ENCODE measurements around the gene DUSP15.

DNA sequence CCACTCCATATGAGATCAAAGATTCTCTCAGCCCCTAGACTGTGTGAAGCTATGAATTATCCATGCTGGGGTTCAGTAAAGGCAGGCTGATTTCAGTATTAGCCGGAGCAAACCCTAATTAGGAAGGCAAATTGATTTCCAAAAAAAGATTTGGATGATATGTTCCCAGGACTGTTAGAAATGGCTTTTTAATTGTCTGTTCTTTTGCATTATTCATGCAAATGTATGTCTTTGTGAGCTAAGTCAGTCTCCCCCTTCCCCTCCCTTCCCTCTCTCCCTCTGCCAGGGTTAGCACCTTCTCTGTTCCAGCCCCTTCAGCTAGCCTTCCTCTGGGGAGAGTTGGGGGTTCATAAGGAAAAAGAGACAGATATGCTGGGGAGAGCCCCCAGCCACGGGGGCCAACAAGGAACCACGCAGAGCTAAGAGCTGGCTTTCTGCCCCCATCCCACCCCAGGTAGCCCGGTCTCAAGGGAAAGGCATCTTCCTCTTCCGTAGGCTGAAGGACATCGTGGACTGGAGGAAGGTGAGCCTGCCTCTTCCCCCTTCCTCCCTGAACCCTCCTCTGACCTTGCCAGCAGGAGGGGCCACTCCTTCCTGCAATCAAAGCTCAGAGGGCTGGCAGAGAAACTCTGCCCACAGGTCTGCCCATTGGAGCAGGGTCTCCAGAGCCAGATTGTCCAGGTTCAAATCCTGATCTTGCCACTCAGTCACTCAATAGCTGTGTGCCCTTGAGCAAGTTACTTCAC, 49.3 kb upstream of the DUSP15 start:
- TF ChIP-seq, protein P1, sequence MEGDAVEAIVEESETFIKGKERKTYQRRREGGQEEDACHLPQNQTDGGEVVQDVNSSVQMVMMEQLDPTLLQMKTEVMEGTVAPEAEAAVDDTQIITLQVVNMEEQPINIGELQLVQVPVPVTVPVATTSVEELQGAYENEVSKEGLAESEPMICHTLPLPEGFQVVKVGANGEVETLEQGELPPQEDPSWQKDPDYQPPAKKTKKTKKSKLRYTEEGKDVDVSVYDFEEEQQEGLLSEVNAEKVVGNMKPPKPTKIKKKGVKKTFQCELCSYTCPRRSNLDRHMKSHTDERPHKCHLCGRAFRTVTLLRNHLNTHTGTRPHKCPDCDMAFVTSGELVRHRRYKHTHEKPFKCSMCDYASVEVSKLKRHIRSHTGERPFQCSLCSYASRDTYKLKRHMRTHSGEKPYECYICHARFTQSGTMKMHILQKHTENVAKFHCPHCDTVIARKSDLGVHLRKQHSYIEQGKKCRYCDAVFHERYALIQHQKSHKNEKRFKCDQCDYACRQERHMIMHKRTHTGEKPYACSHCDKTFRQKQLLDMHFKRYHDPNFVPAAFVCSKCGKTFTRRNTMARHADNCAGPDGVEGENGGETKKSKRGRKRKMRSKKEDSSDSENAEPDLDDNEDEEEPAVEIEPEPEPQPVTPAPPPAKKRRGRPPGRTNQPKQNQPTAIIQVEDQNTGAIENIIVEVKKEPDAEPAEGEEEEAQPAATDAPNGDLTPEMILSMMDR (optimal IDR thresholded peaks at IDR 0.05 in 1 of 3, IDR thresholded peaks at IDR 0.05 in 1 of 3, conservative IDR thresholded peaks at IDR 0.05 in 1 of 3; ENCODE audit: extremely low read depth in 1 of 3, insufficient read depth in 2 of 3, low read length in 3 of 3) = no peak
- TF ChIP-seq EZH2 (IDR thresholded peaks at IDR 0.05; ENCODE audit: low read length) = no peak

All from keratinocyte (primary cell).